PC-9 (cell line): Measurements from ENCODE around the gene NDUFS6. TPM values are rescaled to one million over a fixed set of nuclear protein-coding genes. Genes with fewer than 3 reads are reported as not detected.

ENCODE experiments used
- BruUV-seq: library from RNA; stranded (reverse); fragments of 400-500 nt; replicated peaks from 2 replicates; lab custom pipeline; 2021; lab: Mats Ljungman, UMichigan
- CTCF ChIA-PET: fragments of 300-600 bp; sonication (Branson Sonifier 250); formaldehyde crosslinking; loops from one replicate; lab custom pipeline; 2022; ENCODE audit warnings: antibody characterized with exemption; lab: Charles Lee
- POLR2A ChIA-PET: fragments of 300-600 bp; sonication (Branson Sonifier 250); formaldehyde crosslinking; loops from one replicate; lab custom pipeline; 2022; ENCODE audit warnings: antibody characterized with exemption; ENCODE audit not compliant: unreplicated experiment; lab: Charles Lee
- DNase-seq, 2 experiments: peaks; one replicate each; pipeline versions ENCODE4 v3.0.0 to v3.0.0-alpha.2; 2015 to 2022; ENCODE audit warnings: mixed read lengths in 1 of 2
- H2AFZ ChIP-seq: fragments of 200-600 bp; sonication (generic); 2 replicates; pipeline ENCODE4 v1.8.1; 2017; ENCODE audit warnings: antibody characterized with exemption
- H3F3A ChIP-seq: fragments of 200-600 bp; sonication (generic); 2 replicates; pipeline ENCODE4 v1.8.1; 2017; ENCODE audit warnings: antibody characterized with exemption, mild to moderate bottlenecking, low read depth; ENCODE audit not compliant: insufficient read depth
- H3K27ac ChIP-seq: fragments of 200-600 bp; sonication (generic); 2 replicates; pipeline ENCODE4 v1.6.1; 2016; ENCODE audit warnings: mixed run types
- H3K27me3 ChIP-seq: fragments of 200-600 bp; sonication (generic); 2 replicates; pipeline ENCODE4 v1.6.1; 2016; ENCODE audit warnings: low read depth, mixed run types; ENCODE audit not compliant: insufficient read depth
- H3K36me3 ChIP-seq: fragments of 200-600 bp; sonication (generic); 2 replicates; pipeline ENCODE4 v1.6.1; 2016; ENCODE audit warnings: low read depth, mixed run types
- H3K4me1 ChIP-seq: fragments of 200-600 bp; sonication (generic); replicated peaks from 2 replicates; pipeline ENCODE4 v1.6.1; 2016; ENCODE audit warnings: mixed run types; ENCODE audit not compliant: insufficient read depth
- H3K4me2 ChIP-seq: fragments of 200-600 bp; sonication (generic); 2 replicates; pipeline ENCODE4 v1.6.1; 2017; ENCODE audit warnings: mixed run types
- H3K4me3 ChIP-seq: fragments of 200-600 bp; sonication (generic); 2 replicates; pipeline ENCODE4 v1.6.1; 2016; ENCODE audit warnings: mixed run types
- H3K79me2 ChIP-seq: fragments of 200-600 bp; sonication (generic); 2 replicates; pipeline ENCODE4 v1.6.1; 2017; ENCODE audit warnings: low read depth, mixed run types
- H3K9me2 ChIP-seq: fragments of 200-600 bp; sonication (generic); 2 replicates; pipeline ENCODE4 v1.8.1; 2017; ENCODE audit warnings: mild to moderate bottlenecking; ENCODE audit not compliant: insufficient read depth
- H3K9me3 ChIP-seq: fragments of 200-600 bp; sonication (generic); 2 replicates; pipeline ENCODE4 v1.8.1; 2016; ENCODE audit warnings: low read depth; ENCODE audit not compliant: insufficient read depth
- H4K20me1 ChIP-seq: fragments of 200-600 bp; sonication (generic); 2 replicates; pipeline ENCODE4 v1.8.1; 2017; ENCODE audit not compliant: insufficient read depth
- CTCF ChIP-seq: fragments of 200-600 bp; sonication (generic); conservative IDR thresholded peaks from 2 replicates; pipeline ENCODE4 v1.6.1; 2017; ENCODE audit warnings: mixed run types, antibody characterized with exemption, mild to moderate bottlenecking, moderate library complexity
- EZH2 ChIP-seq: fragments of 200-600 bp; sonication (generic); IDR thresholded peaks from 2 replicates; pipeline ENCODE4 v1.8.0; 2017; ENCODE audit warnings: antibody characterized with exemption, low read depth
- intact Hi-C: fragments of 100-400 bp; cut with micrococcal nuclease; formaldehyde crosslinking; loops from one replicate; pipeline ENCODE4 v1.10.0; 2022; ENCODE audit not compliant: unreplicated experiment
- total RNA-seq: library from RNA; stranded (reverse); gene quantifications from 2 replicates; pipeline ENCODE4 v1.2.3, GENCODE V29; 2021

NDUFS6 gene
- total RNA-seq, 1 experiment from 2014 or later: 153 TPM

GRCh38 chr5:1761453-1761755 lies 39.8 kb upstream of the NDUFS6 start:
- Histone ChIP-seq H3K4me3 (no peak overlapping the region), H3K4me2 (no peak overlapping the region), H3K9me3 (no peaks in the 10 kb centered on the region), H3F3A (no peaks in the 10 kb centered on the region), H3K4me1 (no peaks in the 10 kb centered on the region), H3K9me2 (no peaks in the 10 kb centered on the region), H3K79me2 (no peaks in the 10 kb centered on the region), H2AFZ (no peak overlapping the region), H4K20me1 (no peaks in the 10 kb centered on the region), H3K36me3 (no peaks in the 10 kb centered on the region), H3K27me3 (peaks cover 95% of the 10 kb centered on the region), H3K27ac (no peak overlapping the region)
- ChIA-PET CTCF (no interaction called here), POLR2A (no interaction called here)
- no peak for TF ChIP-seq CTCF
- no peak for TF ChIP-seq EZH2
- no TSS peak for BruUV-seq
- intact Hi-C loops: loop anchor here (5.0 kb wide), 1 partner anchor 276 kb away; no protein-coding TSS in a partner anchor
- no peak for DNase-seq

- H3K79me2 ChIP-seq: no peaks in the 10 kb centered on the region
- H3K36me3 ChIP-seq: no peaks in the 10 kb centered on the region
- H3K27ac ChIP-seq: no peak overlapping the region
- POLR2A ChIA-PET: interaction anchor here (0.5 kb wide), 1 partner anchor 14 kb away, joined by 4 read pairs; no protein-coding TSS in a partner anchor
- no peaks in the 10 kb centered on the region for H3K9me3 ChIP-seq
- intact Hi-C loops: loop anchor here (2.0 to 5.0 kb wide), 2 partner anchors 254 to 275 kb away; no protein-coding TSS in a partner anchor
- CTCF ChIA-PET: no interaction called here
- BruUV-seq: no TSS peak
- no peaks in the 10 kb centered on the region for H3K4me1 ChIP-seq
- no peak overlapping the region for H3K4me3 ChIP-seq
- H3K9me2 ChIP-seq: no peaks in the 10 kb centered on the region
- no peak overlapping the region for H2AFZ ChIP-seq
- no peaks in the 10 kb centered on the region for H4K20me1 ChIP-seq
- peaks cover 98% of the 10 kb centered on the region for H3K27me3 ChIP-seq
- TF ChIP-seq CTCF (no peak), EZH2 (no peak)
- DNase-seq: no peak
- H3K4me2 ChIP-seq: no peak overlapping the region
- H3F3A ChIP-seq: no peaks in the 10 kb centered on the region
Measured at GRCh38 chr5:1762121-1762882, 38.9 kb upstream of the NDUFS6 start.

GRCh38 chr5:1762883-1763547 lies 38.2 kb upstream of the NDUFS6 start:
- ChIA-PET CTCF (interaction anchor here (0.9 to 1.5 kb wide), 2 partner anchors 14 to 276 kb away, joined by 3 to 4 read pairs; no protein-coding TSS in a partner anchor), POLR2A (interaction anchor here (0.5 kb wide), 1 partner anchor 13 kb away, joined by 4 read pairs; no protein-coding TSS in a partner anchor)
- Histone ChIP-seq H3K9me3 (no peaks in the 10 kb centered on the region), H3K27me3 (peaks cover 98% of the 10 kb centered on the region), H3K9me2 (no peaks in the 10 kb centered on the region), H3K27ac (no peak overlapping the region), H2AFZ (no peak overlapping the region), H3K4me2 (no peak overlapping the region), H3K36me3 (no peaks in the 10 kb centered on the region), H4K20me1 (no peaks in the 10 kb centered on the region), H3K4me1 (no peaks in the 10 kb centered on the region), H3K4me3 (no peak overlapping the region), H3K79me2 (no peaks in the 10 kb centered on the region), H3F3A (no peaks in the 10 kb centered on the region)
- no TSS peak for BruUV-seq
- no peak for TF ChIP-seq CTCF
- peak; percentile 70; the same call in 1 of the 2 replicates for TF ChIP-seq EZH2
- intact Hi-C loops: loop anchor here (1.0 to 5.0 kb wide), 3 partner anchors 254 to 388 kb away; no protein-coding TSS in a partner anchor
- no peak for DNase-seq
